Caco-2 (cell line): ENCODE data around the gene IRF9. TPM values are rescaled to one million over a fixed set of nuclear protein-coding genes. Genes with fewer than 3 reads are reported as not detected.
A peak's percentile ranks its signal among the peaks of the same experiment; 100 is the strongest.

Source experiments
- BruUV-seq: library from RNA; stranded (reverse); fragments of 400-500 nt; replicated peaks from 2 replicates; lab custom pipeline; 2021; lab: Mats Ljungman, UMichigan
- CTCF ChIA-PET: fragments of 300-600 bp; sonication (Branson Sonifier 250); formaldehyde crosslinking; loops from one replicate; lab custom pipeline; 2022; ENCODE audit warnings: antibody characterized with exemption; lab: Charles Lee
- POLR2A ChIA-PET: fragments of 300-600 bp; sonication (Branson Sonifier 250); formaldehyde crosslinking; loops from one replicate; lab custom pipeline; 2022; ENCODE audit warnings: antibody characterized with exemption; lab: Charles Lee
- DNase-seq, 2 experiments: peaks; one replicate each; pipeline versions ENCODE4 v3.0.0 to v3.0.0-alpha.2; 2020 to 2022
- H3K27me3 ChIP-seq: replicated peaks from 2 replicates; pipeline ENCODE4 v1.6.0; 2011; ENCODE audit warnings: low read length; ENCODE audit not compliant: control insufficient read depth, insufficient read depth
- H3K36me3 ChIP-seq: 2 replicates; pipeline ENCODE4 v1.5.1; 2011; ENCODE audit warnings: low read length; ENCODE audit not compliant: control insufficient read depth, insufficient read depth
- H3K4me1 ChIP-seq: fragments of 250-450 bp; sonication (Bioruptor Pico); 2 replicates; pipeline ENCODE4 v1.5.1; 2020; ENCODE audit warnings: mild to moderate bottlenecking
- H3K4me3 ChIP-seq: 2 replicates; pipeline ENCODE4 v1.5.1; 2011; ENCODE audit warnings: low read depth, mild to moderate bottlenecking, control low read depth, low read length
- H3K9me3 ChIP-seq: fragments of 250-450 bp; sonication (Bioruptor Pico); 2 replicates; pipeline ENCODE4 v1.5.1; 2020; ENCODE audit warnings: mild to moderate bottlenecking, moderate library complexity
- H3K27ac Mint-ChIP-seq: one replicate; pipeline ENCODE4 v1.8.0; 2022; ENCODE audit warnings: mixed read lengths; ENCODE audit not compliant: unreplicated experiment
- H3K27me3 Mint-ChIP-seq: one replicate; pipeline ENCODE4 v1.8.0; 2022; ENCODE audit warnings: mixed read lengths; ENCODE audit not compliant: insufficient read depth, unreplicated experiment
- H3K36me3 Mint-ChIP-seq: one replicate; pipeline ENCODE4 v1.8.0; 2022; ENCODE audit warnings: mild to moderate bottlenecking, mixed read lengths; ENCODE audit not compliant: insufficient read depth, unreplicated experiment
- H3K4me1 Mint-ChIP-seq: one replicate; pipeline ENCODE4 v1.8.0; 2022; ENCODE audit warnings: low read depth, mixed read lengths; ENCODE audit not compliant: unreplicated experiment
- H3K4me3 Mint-ChIP-seq: one replicate; pipeline ENCODE4 v1.8.0; 2022; ENCODE audit warnings: mild to moderate bottlenecking, moderate library complexity, mixed read lengths; ENCODE audit not compliant: unreplicated experiment
- H3K9me3 Mint-ChIP-seq: one replicate; pipeline ENCODE4 v1.8.0; 2022; ENCODE audit warnings: mixed read lengths; ENCODE audit not compliant: unreplicated experiment
- intact Hi-C: fragments of 100-400 bp; cut with micrococcal nuclease; formaldehyde crosslinking; loops from one replicate; pipeline ENCODE4 v1.10.0; 2022; ENCODE audit not compliant: unreplicated experiment
- total RNA-seq: library from RNA; stranded (reverse); gene quantifications from 2 replicates; pipeline ENCODE4 v1.2.3, GENCODE V29; 2022
- TF ChIP-seq, protein P1 (sequence below), 2 experiments: fragments of 200-600 bp in 1 of 2; IDR thresholded peaks; 1 replicate in 1 of 2; 2 replicates in 1 of 2; pipeline versions ENCODE4 v1.5.1 to v1.8.0; 2011 to 2022; ENCODE audit warnings: antibody characterized with exemption in 1 of 2, control low read depth in 1 of 2, inconsistent platforms in 1 of 2, low read depth in 1 of 2, low read length in 1 of 2, mild to moderate bottlenecking in 1 of 2, moderate library complexity in 1 of 2; ENCODE audit not compliant: insufficient read depth in 1 of 2, severe bottlenecking in 1 of 2, unreplicated experiment in 1 of 2

Gene IRF9
- total RNA-seq, 1 experiment from 2014 or later = 55.4 TPM

DNA sequence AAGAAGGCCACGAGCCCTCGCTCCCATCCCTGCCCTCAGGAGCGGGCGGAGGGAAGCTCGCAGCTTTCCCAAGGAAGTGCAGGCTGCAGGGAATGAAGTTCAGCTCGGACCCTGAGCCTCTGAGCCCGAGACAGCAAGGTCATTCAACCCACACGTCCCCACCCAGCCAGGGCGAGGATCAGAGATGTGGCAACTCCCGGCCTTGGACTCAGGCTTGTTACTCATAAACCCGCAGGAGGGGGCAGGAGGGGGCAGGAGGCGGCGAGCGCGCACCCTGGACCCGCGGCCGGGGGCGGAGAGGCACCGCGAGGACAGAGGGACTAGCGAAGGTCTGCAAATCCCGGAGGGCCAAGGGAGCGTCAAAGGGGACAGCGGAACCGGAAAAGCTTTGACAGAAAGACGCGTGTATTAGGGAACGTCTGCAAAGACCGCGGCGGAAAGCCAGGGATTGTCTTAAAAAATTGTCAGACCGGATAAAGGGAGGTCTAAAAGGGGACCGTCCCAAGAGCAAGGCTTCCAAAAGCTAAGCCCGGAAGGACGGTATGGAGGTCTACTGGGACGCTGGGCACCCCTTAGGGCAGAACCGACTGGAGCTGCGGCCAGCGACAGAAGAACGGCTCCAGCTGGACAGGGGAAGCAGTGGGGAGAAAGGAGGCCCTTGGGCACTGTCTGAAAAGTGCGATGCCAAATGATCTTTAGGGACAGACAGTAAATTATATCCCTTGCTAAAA lies 47.1 kb upstream of the IRF9 start:
- ChIA-PET CTCF (interaction anchor here (0.6 to 3.3 kb wide), 14 partner anchors 8 to 1045 kb away, joined by 3 to 26 read pairs (median 5); partner anchors contain the start of genes EMC9, IRF9, PCK2 and PSME1), POLR2A (interaction anchor here (0.6 to 3.3 kb wide), 18 partner anchors 11 to 793 kb away, joined by 3 to 72 read pairs (median 5); partner anchors contain the start of genes CARMIL3, CHMP4A, EMC9 and IPO4)
- no TSS peak for BruUV-seq
- DNase-seq = peak; percentile 95 to 96
- Histone ChIP-seq H3K4me3 (peak overlapping the region; percentile 77), H3K9me3 (no peaks in the 10 kb centered on the region), H3K27me3 (no peaks in the 10 kb centered on the region), H3K4me1 (peaks cover 3% of the 10 kb centered on the region; the same call in 1 of the 2 replicates), H3K36me3 (peaks cover 2% of the 10 kb centered on the region; the same call in 1 of the 2 replicates)
- H3K4me3 Mint-ChIP-seq = peak overlapping the region; percentile 100
- H3K27ac Mint-ChIP-seq = peak overlapping the region; percentile 98
- H3K9me3 Mint-ChIP-seq = no peaks in the 10 kb centered on the region
- H3K36me3 Mint-ChIP-seq = peaks cover 29% of the 10 kb centered on the region
- peaks cover 13% of the 10 kb centered on the region for H3K4me1 Mint-ChIP-seq
- intact Hi-C loops = loop anchor here (1.0 to 2.0 kb wide), 4 partner anchors 20 to 75 kb away; partner anchors contain the start of genes EMC9, IPO4, IRF9 and PCK2
- TF ChIP-seq, protein P1, sequence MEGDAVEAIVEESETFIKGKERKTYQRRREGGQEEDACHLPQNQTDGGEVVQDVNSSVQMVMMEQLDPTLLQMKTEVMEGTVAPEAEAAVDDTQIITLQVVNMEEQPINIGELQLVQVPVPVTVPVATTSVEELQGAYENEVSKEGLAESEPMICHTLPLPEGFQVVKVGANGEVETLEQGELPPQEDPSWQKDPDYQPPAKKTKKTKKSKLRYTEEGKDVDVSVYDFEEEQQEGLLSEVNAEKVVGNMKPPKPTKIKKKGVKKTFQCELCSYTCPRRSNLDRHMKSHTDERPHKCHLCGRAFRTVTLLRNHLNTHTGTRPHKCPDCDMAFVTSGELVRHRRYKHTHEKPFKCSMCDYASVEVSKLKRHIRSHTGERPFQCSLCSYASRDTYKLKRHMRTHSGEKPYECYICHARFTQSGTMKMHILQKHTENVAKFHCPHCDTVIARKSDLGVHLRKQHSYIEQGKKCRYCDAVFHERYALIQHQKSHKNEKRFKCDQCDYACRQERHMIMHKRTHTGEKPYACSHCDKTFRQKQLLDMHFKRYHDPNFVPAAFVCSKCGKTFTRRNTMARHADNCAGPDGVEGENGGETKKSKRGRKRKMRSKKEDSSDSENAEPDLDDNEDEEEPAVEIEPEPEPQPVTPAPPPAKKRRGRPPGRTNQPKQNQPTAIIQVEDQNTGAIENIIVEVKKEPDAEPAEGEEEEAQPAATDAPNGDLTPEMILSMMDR (IDR thresholded peaks at IDR 0.05; ENCODE audit: insufficient read depth in 1 of 2, low read depth in 1 of 2, low read length in 1 of 2, severe bottlenecking in 1 of 2, unreplicated experiment in 1 of 2) = no peak
- no peaks in the 10 kb centered on the region for H3K27me3 Mint-ChIP-seq

DNA sequence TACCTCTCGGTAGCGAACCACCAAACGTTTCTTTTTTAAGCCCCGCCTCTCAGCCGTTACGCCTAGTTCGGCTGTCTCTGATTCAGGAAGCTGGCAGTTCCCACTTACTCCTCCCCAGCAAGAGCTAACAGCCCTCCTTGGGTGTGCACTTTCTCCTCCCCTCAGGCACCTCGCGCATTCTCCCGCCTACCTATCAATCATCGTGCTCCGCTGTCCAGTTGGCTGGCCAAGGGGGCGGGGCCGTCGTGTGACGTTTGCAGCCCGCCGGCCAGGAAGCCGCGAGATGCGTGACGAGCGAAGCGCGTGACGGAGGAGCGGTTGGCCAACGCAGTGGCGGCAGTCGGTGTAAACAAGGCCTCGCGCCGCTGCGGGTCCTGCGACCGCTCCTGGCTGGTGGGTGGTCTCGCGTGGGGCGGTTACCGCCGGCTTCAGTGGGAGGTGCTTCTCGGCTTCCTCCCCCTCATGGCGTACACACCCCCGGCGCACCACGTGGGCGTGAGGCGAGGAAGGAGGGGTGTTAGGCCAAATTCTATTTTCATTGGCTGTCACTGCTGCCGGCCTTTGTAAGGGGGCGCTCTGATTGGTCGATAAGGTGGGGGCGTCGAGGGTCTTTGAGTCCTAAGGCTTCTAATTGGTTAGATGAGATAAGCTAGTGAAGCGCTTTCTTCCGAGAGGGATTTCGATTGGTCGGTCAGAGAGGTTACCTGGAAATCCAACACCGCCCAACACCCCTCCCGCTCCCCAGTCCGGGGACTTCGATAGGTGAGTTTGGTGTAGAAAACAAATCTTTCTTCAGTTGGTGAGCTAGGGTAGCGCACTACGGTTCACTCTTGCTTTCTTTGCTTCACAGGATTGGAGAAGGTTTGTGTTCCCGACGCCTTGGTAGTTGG lies 46.3 kb upstream of the IRF9 start, which contains the start of the genes DCAF11 and NRL:
DCAF11 (plus strand) TSS at position 246 of the 890 bp plus-strand sequence. CDS start 818 bp downstream, outside the sequence.
NRL (minus strand) TSS at position 418 of the 890 bp plus-strand sequence. CDS start 32,101 bp downstream, outside the sequence.
- H3K27me3 Mint-ChIP-seq = no peaks in the 10 kb centered on the region
- H3K36me3 ChIP-seq = peaks cover 3% of the 10 kb centered on the region; the same call in 1 of the 2 replicates
- H3K4me1 ChIP-seq = no peaks in the 10 kb centered on the region
- TF ChIP-seq, protein P1 (IDR thresholded peaks at IDR 0.05; ENCODE audit: insufficient read depth in 1 of 2, low read depth in 1 of 2, low read length in 1 of 2, severe bottlenecking in 1 of 2, unreplicated experiment in 1 of 2) = no peak
- POLR2A ChIA-PET = interaction anchor here (0.6 to 3.3 kb wide), 21 partner anchors 11 to 794 kb away, joined by 3 to 72 read pairs (median 5); partner anchors contain the start of genes CARMIL3, CHMP4A, DHRS4L2 and EMC9
- CTCF ChIA-PET = interaction anchor here (1.0 to 3.3 kb wide), 14 partner anchors 9 to 1046 kb away, joined by 3 to 26 read pairs (median 5); partner anchors contain the start of genes EMC9, IRF9, PCK2 and PSME1
- H3K4me3 ChIP-seq = peak within 1 kb of the TSS; percentile 77
- peaks cover 35% of the 10 kb centered on the region for H3K36me3 Mint-ChIP-seq
- no peaks in the 10 kb centered on the region for H3K9me3 ChIP-seq
- BruUV-seq = no TSS peak
- H3K9me3 Mint-ChIP-seq = no peaks in the 10 kb centered on the region
- H3K27me3 ChIP-seq = no peaks in the 10 kb centered on the region
- peak within 1 kb of the TSS; percentile 100 for H3K4me3 Mint-ChIP-seq
- peak; percentile 98 to 99 for DNase-seq
- peaks cover 13% of the 10 kb centered on the region for H3K4me1 Mint-ChIP-seq
- intact Hi-C loops = loop anchor here (1.0 to 2.0 kb wide), 6 partner anchors 20 to 74 kb away; partner anchors contain the start of genes EMC9, IPO4, IRF9 and PCK2
- H3K27ac Mint-ChIP-seq = peak within 1 kb of the TSS; percentile 98
